ENCODE data around the gene HOXC11. TPM values are rescaled to one million over a fixed set of nuclear protein-coding genes. Genes with fewer than 3 reads are reported as not detected.

The HOXC11 gene
- total and polyA plus RNA-seq, 2 donors (not counting 1 experiment from before 2014, with no cell fraction given) = not detected

DNA sequence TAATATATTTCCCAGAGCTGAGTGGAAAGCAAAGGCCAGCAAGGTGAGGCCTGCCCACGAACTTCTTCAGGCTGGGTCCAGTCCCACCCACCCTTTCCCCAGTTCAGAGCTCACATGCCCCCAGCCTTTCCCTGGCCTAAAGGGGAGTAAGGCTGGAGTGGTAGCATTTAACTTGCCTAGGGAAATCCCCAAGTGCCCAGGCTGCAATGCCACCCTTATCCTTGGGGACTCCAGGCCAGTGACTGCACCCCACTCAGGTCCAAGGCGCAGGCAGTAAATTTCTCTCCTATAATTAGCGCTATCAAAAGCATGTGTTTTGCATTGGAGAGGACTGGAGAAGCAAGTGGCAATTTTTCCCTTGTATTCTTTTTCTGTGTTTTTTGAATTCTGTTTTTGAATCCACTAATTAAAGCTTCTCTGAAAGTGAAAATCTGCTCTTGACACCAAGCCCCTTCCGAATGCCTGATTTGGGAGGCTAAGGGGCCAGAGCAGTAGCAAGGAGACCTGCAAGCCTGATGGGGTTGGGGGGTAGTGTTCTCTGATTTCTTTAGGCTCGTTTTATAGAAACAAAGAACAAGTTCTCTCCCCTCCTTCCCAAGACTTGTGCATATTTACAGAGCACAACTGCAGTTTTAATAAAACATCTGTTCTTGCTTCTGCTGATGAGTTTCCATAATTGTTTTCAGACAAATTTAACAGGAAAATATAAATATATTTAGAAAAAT lies 51.8 kb downstream of the HOXC11 start:
- POLR2A ChIA-PET = interaction anchor here (0.6 kb wide), 1 partner anchor 185 kb away, joined by 5 read pairs; no protein-coding TSS in a partner anchor
- Histone ChIP-seq H3K9ac (ENCODE audit: low read length) (no peak overlapping the region), H3K27me3 (replicated peaks in 1 of 4; ENCODE audit: control extremely low read depth in 1 of 4, control insufficient read depth in 3 of 4, insufficient read depth in 4 of 4, low read length in 3 of 4) (peaks cover 0 to 93% (median 78%) of the 10 kb centered on the region in 4 experiments), H2AFZ (ENCODE audit: insufficient read depth, low read depth, low read length, poor library complexity, severe bottlenecking) (no peak overlapping the region), H3K27ac (ENCODE audit: low read length in 2 of 2) (no peak overlapping the region), H3K36me3 (replicated peaks in 1 of 2; ENCODE audit: control extremely low read depth in 1 of 2, control insufficient read depth in 1 of 2, extremely low read depth in 1 of 2, insufficient read depth in 2 of 2, low read length in 1 of 2) (no peaks in the 10 kb centered on the region), H3K4me1 (ENCODE audit: control insufficient read depth in 2 of 2, insufficient read depth in 2 of 2, low read length in 2 of 2) (peaks cover 0 to 26% of the 10 kb centered on the region in 2 donors), H4K20me1 (ENCODE audit: control insufficient read depth, insufficient read depth, low read length, poor library complexity, severe bottlenecking) (no peaks in the 10 kb centered on the region), H3K9me3 (ENCODE audit: control extremely low read depth in 1 of 3, control insufficient read depth in 2 of 3, insufficient read depth in 1 of 3, low read length in 2 of 3) (peaks cover 0 to 13% (median 0%) of the 10 kb centered on the region in 3 donors), H3K4me3 (ENCODE audit: control extremely low read depth in 1 of 5, extremely low read depth in 1 of 5, insufficient read depth in 1 of 5, low read depth in 2 of 5, low read length in 4 of 5) (no peak overlapping the region), H3K79me2 (ENCODE audit: control insufficient read depth, insufficient read depth, low read length) (no peaks in the 10 kb centered on the region), H3K4me2 (replicated peaks; ENCODE audit: low read depth, low read length, poor library complexity, severe bottlenecking) (no peak overlapping the region)
- H3K4me3 Mint-ChIP-seq = no peak overlapping the region
- TF ChIP-seq CTCF (IDR thresholded peaks at IDR 0.05) (no peak), EZH2 (IDR thresholded peaks at IDR 0.05; ENCODE audit: borderline replicate concordance, insufficient read depth, low read depth, low read length, poor library complexity, severe bottlenecking) (no peak)
- no peak for DNase-seq
- ATAC-seq (ENCODE audit: low read depth) = no peak
- intact Hi-C loops (cut with micrococcal nuclease) = no loop called here
- CTCF ChIA-PET = interaction anchor here (0.7 to 2.7 kb wide), 5 partner anchors 8 to 369 kb away, joined by 3 to 22 read pairs (median 5); partner anchors contain the start of gene HOXC5
- peaks cover 72% of the 10 kb centered on the region for H3K27me3 Mint-ChIP-seq
- no CpG with 5 or more reads among the region's 5 CpGs for WGBS (ENCODE audit: insufficient coverage)
- H3K4me1 Mint-ChIP-seq = peaks cover 16% of the 10 kb centered on the region
- H3K9me3 Mint-ChIP-seq (ENCODE audit: insufficient read depth) = no peaks in the 10 kb centered on the region
- no peak overlapping the region for H3K27ac Mint-ChIP-seq
